ENCODE measurements around the gene EIF2B1.

DNA sequence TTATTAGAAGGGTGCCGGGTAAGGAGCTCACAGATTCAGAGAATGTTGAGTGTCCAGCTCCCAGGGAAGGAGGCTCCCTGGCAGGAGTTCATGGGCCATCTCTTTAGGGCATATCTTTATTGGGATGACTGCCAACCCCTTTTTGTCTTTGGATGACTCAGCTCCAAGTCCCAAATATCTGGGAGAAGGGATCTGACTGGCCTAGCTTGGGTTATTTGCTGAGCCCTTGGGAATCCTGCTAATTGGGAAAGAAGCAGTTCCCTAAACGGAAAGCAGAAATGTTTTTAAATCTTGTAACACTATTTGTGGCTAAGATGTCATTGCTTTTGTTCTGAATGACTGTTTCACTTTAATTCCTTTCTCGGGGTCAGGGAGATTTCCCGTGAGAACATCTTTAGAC lies 19.0 kb downstream of the EIF2B1 start:
- TF ChIP-seq, protein P1, sequence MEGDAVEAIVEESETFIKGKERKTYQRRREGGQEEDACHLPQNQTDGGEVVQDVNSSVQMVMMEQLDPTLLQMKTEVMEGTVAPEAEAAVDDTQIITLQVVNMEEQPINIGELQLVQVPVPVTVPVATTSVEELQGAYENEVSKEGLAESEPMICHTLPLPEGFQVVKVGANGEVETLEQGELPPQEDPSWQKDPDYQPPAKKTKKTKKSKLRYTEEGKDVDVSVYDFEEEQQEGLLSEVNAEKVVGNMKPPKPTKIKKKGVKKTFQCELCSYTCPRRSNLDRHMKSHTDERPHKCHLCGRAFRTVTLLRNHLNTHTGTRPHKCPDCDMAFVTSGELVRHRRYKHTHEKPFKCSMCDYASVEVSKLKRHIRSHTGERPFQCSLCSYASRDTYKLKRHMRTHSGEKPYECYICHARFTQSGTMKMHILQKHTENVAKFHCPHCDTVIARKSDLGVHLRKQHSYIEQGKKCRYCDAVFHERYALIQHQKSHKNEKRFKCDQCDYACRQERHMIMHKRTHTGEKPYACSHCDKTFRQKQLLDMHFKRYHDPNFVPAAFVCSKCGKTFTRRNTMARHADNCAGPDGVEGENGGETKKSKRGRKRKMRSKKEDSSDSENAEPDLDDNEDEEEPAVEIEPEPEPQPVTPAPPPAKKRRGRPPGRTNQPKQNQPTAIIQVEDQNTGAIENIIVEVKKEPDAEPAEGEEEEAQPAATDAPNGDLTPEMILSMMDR (IDR thresholded peaks at IDR 0.05) = no peak
- TF ChIP-seq EZH2 (IDR thresholded peaks at IDR 0.05) (no peak), EZH2phosphoT487 (IDR thresholded peaks at IDR 0.05) (no peak)
